Retinal pigment epithelial cell (primary cell): ENCODE measurements around the gene ZNF679.
"Not testable (repeated sequence)": the region's sequence is repeated elsewhere in the genome, so short reads cannot be mapped to it uniquely, and the experiment has no call there.

ENCODE experiments used
- DNase-seq: peaks from one replicate; pipeline ENCODE4 v3.0.0-alpha.2; 2010; ENCODE audit warnings: low read depth
- H3K4me3 ChIP-seq: 2 replicates; pipeline ENCODE4 v1.5.1; 2011; ENCODE audit warnings: mild to moderate bottlenecking, low read length, control low read depth, moderate library complexity
- TF ChIP-seq, protein P1 (sequence below): conservative IDR thresholded peaks from 2 replicates; pipeline ENCODE4 v1.5.1; 2011; ENCODE audit warnings: low read depth, low read length, control low read depth, inconsistent platforms

ZNF679 gene

GRCh38 chr7:64228174-64228573 lies at the start of gene ZNF679:
Gene ZNF679, plus strand, starts transcription at chr7:64228474. Its CDS starts 20,644 bp downstream, at chr7:64249118.
- H3K4me3 ChIP-seq, DNase-seq: not testable (repeated sequence)

GRCh38 chr7:64180989-64181388 lies 47.3 kb upstream of the ZNF679 start:
- no peak overlapping the region for H3K4me3 ChIP-seq
- TF ChIP-seq, protein P1, sequence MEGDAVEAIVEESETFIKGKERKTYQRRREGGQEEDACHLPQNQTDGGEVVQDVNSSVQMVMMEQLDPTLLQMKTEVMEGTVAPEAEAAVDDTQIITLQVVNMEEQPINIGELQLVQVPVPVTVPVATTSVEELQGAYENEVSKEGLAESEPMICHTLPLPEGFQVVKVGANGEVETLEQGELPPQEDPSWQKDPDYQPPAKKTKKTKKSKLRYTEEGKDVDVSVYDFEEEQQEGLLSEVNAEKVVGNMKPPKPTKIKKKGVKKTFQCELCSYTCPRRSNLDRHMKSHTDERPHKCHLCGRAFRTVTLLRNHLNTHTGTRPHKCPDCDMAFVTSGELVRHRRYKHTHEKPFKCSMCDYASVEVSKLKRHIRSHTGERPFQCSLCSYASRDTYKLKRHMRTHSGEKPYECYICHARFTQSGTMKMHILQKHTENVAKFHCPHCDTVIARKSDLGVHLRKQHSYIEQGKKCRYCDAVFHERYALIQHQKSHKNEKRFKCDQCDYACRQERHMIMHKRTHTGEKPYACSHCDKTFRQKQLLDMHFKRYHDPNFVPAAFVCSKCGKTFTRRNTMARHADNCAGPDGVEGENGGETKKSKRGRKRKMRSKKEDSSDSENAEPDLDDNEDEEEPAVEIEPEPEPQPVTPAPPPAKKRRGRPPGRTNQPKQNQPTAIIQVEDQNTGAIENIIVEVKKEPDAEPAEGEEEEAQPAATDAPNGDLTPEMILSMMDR, result no peak
- no peak for DNase-seq

DNA sequence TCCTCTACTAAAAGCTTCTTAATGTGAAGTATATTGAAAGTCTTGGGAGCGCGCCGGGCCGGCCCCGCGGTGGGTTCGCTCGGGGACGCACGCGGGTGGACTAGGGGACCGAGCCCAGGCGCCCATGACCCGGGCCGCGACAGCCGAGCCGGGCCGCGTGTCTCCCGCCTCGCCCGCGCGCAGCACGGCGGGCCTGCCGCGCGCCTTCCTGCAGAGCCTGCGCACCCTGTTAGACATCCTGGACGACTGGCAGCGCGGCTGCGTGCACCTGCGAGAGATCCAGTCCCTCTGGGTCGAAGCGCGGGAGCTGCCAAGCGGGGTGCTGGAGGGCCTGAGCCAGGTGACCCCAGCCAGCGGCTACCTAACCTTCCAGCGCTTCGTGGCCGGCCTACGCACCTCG lies 46.7 kb upstream of the ZNF679 start:
- H3K4me3 ChIP-seq, result no peak overlapping the region
- DNase-seq, result no peak
- TF ChIP-seq, protein P1, result no peak

GRCh38 chr7:64182036-64182790 lies 46.1 kb upstream of the ZNF679 start:
- H3K4me3 ChIP-seq, result no peak overlapping the region
- TF ChIP-seq, protein P1, result no peak
- no peak for DNase-seq

- no peak overlapping the region for H3K4me3 ChIP-seq
- DNase-seq, result no peak
- TF ChIP-seq, protein P1, result peak; percentile 20
Observed at GRCh38 chr7:64183126-64183742, 45.0 kb upstream of the ZNF679 start.

DNA sequence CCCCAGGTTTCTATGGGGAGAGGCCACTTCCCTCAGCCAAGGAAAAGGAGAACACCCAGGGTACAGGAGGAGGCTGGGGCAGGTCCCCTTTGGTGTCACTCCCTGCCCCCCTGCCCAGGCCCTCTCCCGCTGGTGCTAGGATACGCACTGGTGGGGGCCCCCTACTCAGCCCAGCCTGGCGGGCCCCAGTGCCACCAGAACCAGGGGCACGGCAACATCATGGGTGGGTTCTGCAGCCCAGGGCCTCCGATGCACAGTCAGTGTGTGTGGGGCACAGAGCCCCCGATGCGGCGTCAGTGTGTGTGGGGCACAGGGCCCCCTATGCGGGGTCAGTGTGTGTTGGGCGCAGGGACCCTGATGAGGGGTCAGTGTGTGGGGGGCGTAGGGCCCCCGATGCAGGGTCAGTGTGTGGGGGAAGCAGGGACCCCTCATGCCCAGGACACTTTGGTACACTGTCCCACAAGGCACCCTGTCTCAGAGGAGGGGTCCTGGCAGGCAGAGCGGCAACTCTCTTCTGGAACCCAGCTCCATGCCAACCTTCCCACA lies 44.4 kb upstream of the ZNF679 start:
- TF ChIP-seq, protein P1, result no peak
- DNase-seq, result no peak
- no peak overlapping the region for H3K4me3 ChIP-seq

GRCh38 chr7:64184376-64184775 lies 43.9 kb upstream of the ZNF679 start:
- no peak for DNase-seq
- TF ChIP-seq, protein P1, result no peak
- no peak overlapping the region for H3K4me3 ChIP-seq
